ENCODE measurements around the gene ZBTB22.
"Not testable (repeated sequence)": the region's sequence is repeated elsewhere in the genome, so short reads cannot be mapped to it uniquely, and the experiment has no call there.

Gene ZBTB22

GRCh38 chr6:33278810-33279209, 38.7 kb downstream of the ZBTB22 start:
- no peak for DNase-seq

DNA sequence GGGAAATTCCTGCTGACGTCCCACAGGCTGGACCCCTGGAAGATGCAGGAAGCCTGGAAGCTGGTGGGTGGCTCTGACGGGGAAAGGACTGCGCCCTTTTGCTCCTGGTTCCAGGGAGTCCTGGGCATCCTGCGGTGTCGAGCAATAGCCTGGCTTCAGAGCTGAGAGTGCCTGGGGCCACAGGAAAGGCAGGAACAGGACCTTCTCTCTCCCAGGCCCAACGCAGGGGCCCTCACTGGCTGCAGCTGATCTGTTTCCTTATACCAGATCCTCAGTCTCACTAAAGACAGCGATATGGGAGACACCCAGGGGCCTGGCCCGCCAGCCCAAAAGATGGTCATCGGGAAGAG, 39.2 kb downstream of the ZBTB22 start:
- no peak for DNase-seq

- DNase-seq: peak; percentile 54
Observed at GRCh38 chr6:33277663-33278391, 39.7 kb downstream of the ZBTB22 start.

DNA sequence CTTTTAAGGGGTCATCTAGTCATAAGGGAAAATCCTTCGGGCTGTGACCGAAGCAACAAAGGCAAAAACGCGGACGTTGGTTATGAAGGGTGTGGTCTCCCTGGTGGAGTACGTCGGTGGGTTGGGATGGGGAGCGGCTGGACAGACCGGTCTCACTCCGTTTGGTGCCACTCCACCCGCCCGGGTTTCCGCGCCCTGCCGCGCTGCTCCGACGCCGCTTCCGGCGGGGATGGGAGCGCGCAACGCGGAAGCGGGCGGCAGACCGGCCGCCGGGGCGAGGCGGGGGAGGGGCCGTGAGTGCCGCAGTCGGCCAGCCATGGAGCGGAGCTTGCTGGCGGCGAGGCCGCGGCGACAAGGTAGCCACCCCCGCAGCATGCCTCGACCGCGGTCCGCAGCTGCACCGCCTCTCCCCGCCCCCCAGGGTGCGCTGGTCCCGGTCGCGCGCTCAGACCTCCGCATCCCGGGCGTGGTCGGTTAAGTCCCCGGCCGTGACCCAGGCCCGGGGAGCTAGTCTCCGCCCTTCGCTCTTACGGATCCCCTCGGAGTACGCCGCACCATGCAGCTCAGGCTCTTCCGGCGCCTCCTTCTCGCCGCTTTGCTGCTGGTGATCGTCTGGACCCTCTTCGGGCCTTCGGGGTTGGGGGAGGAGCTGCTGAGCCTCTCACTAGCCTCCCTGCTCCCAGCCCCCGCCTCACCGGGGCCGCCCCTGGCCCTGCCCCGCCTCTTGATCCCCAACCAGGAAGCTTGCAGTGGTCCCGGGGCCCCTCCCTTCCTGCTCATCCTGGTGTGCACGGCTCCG, 40.5 kb downstream of the ZBTB22 start, which contains the start of gene B3GALT4:
Gene B3GALT4, plus strand, starts transcription at position 260 of the 799 bp plus-strand sequence. Its CDS starts 297 bp downstream, at position 557.
- peak; percentile 87 for DNase-seq

GRCh38 chr6:33276581-33276863, 41.0 kb downstream of the ZBTB22 start:
- no peak for DNase-seq

- DNase-seq: not testable (repeated sequence)
Observed at GRCh38 chr6:33275795-33276580, 41.6 kb downstream of the ZBTB22 start.

DNA sequence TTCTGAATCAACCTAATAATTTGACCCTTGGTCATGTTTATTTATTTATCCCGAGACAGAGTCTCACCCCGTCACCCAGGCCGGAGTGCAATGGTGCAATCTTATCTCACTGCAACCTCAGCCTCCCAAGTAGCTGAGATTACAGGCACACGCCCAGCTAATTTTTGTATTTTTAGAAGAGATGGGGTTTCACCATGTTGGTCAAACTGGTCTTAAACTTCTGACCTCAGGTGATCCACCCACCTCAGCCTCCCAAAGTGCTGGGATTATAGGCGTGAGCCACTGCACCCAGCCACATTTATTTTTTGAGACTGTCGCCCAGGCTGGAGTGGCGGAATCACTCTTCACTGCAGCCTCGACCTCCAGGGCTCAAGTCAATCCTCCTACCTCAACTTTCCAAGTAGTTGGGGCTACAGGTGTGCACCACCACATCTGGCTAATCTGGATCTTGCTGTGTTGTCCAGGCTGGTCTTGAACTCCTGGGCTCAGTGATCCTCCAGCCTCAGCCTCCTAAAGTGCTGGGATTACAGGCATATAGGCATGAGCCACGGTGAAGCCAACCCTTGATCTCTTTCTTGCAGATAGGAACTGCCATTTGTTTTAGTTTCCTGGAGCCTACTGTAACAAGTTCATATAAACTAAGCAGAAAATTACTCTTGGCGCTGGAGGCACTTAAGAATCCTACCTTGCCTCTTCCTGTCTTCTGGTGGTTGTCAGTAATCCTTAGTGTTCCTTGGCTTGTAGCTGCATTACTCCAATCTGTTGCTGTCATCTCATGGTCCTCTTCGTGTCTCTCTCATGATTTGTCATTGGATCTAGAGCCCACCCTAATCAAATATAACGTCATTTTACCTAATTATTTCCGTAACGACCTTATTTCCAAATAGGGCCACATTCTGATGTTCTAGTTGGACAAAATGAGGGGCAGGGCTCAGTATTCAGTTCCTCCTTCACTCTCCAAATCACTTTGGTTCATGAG, 43.3 kb downstream of the ZBTB22 start:
- no peak for DNase-seq

DNA sequence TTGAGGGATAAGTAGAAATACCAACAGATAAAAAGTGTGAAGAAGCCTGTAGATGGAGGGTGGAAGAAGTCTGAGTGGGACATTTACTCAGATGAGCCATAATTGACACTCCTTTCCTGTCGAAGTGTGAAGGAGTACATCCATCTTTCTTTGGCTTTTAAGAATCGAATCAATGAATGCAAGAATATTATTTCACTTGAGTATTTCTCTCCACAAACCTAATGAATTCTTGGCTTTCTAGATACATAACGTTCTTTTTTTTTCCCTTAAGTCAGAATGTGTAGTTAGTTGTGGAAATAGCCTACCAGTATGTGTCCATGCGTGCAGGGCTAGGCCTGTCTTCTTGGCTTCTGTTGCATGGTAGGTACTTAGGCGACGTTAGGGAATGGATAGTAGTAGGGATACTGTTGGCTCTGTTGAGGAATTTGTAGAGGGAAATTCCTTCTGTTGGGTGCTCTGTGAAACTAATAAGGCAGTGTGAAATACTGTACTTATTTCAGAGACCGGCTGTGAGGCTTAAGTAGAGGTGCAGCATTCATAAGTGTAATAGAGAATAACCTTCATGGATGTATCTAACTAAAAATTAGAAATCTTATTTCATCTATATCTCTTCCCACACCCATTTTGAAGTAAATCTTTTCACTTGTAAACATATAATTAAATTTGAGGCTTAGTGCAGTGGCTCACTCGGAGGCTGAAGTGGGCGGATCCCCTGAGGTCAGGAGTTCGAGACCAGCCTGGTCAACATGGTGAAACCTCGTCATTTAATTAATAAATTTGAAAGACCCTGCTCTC, 44.2 kb downstream of the ZBTB22 start:
- no peak for DNase-seq

- no peak for DNase-seq
Observed at GRCh38 chr6:33272275-33273128, 45.0 kb downstream of the ZBTB22 start.

DNA sequence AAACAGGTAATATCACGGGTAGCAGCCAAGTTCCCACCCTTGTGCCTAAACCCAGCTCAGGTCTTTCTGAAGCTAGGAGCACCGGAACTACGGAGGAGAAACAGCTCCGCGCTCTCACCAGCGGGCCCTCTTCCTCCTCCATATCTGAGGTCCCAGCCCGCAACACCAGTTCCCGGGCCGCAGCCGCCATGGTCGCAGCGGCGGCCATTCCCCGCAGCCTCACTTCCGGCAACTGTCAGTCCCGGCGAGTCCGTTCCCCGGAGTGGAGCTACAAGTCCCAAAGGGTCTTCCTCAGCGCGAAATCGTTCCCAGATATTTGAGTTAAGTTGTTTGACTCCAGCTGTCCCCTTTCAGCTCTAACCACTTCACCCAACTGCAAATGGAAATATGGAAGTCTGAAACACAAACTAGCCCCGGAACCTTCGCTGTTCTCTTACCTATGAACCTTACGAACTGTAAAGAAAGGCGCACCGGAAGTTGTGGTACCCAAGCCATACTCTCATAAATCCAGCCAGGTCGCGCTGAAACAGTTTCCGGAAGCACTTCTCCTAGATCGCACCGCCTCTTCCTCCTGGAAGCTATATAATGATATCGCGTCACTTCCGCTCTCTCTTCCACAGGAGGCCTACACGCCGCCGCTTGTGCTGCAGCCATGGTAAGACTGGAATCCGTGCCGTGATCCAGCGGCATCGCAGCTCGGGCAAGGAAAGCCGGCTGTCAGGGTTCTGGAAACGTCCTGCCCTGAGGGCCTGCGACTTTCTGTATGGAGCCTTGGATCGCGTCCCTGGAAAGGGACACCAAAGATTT, 45.9 kb downstream of the ZBTB22 start, which contains the start of the genes RPS18 and VPS52:
Gene RPS18, plus strand, starts transcription at position 608 of the 807 bp plus-strand sequence. Its CDS starts 45 bp downstream, at position 653.
Gene VPS52, minus strand, starts transcription at position 409 of the 807 bp plus-strand sequence. Its CDS starts 201 bp downstream, at position 208.
- DNase-seq: peak; percentile 91

GRCh38 chr6:33271117-33271467, 46.5 kb downstream of the ZBTB22 start:
- no peak for DNase-seq

Measured in stimulated activated CD8-positive, alpha-beta memory T cell treated with anti-CD3 and anti-CD28 coated beads, Interleukin-4, amount 100 ng/mL, for 48 hours (primary cell).